ENCODE measurements around the gene SEMA4C. TPM values are rescaled to one million over a fixed set of nuclear protein-coding genes. Genes with fewer than 3 reads are reported as not detected.

The SEMA4C gene
- total RNA-seq, 1 donor from 2014 or later = 62.4 TPM

GRCh38 chr2:96823198-96823597, 46.7 kb downstream of the SEMA4C start:
- Histone ChIP-seq H3K4me3 (ENCODE audit: low read depth, low read length) (no peak overlapping the region), H3K36me3 (ENCODE audit: control insufficient read depth, insufficient read depth, low read length) (peaks cover 1% of the 10 kb centered on the region), H3K27me3 (ENCODE audit: control insufficient read depth, insufficient read depth, low read length) (no peaks in the 10 kb centered on the region)
- no peak for TF ChIP-seq CTCF (IDR thresholded peaks at IDR 0.05; ENCODE audit: insufficient read depth, low read length, poor library complexity, severe bottlenecking)
- no peak for DNase-seq (ENCODE audit: low read depth)

GRCh38 chr2:96822786-96823185, 47.1 kb downstream of the SEMA4C start:
- no peak for TF ChIP-seq CTCF (IDR thresholded peaks at IDR 0.05; ENCODE audit: insufficient read depth, low read length, poor library complexity, severe bottlenecking)
- H3K36me3 ChIP-seq (ENCODE audit: control insufficient read depth, insufficient read depth, low read length) = no peaks in the 10 kb centered on the region
- no peak for DNase-seq (ENCODE audit: low read depth)
- H3K27me3 ChIP-seq (ENCODE audit: control insufficient read depth, insufficient read depth, low read length) = no peaks in the 10 kb centered on the region
- H3K4me3 ChIP-seq (ENCODE audit: low read depth, low read length) = no peak overlapping the region

GRCh38 chr2:96821113-96821675, 48.7 kb downstream of the SEMA4C start:
- DNase-seq (ENCODE audit: low read depth) = no peak
- TF ChIP-seq CTCF (IDR thresholded peaks at IDR 0.05; ENCODE audit: insufficient read depth, low read length, poor library complexity, severe bottlenecking) = no peak
- Histone ChIP-seq H3K36me3 (ENCODE audit: control insufficient read depth, insufficient read depth, low read length) (no peaks in the 10 kb centered on the region), H3K27me3 (ENCODE audit: control insufficient read depth, insufficient read depth, low read length) (no peaks in the 10 kb centered on the region), H3K4me3 (ENCODE audit: low read depth, low read length) (no peak overlapping the region)

GRCh38 chr2:96819876-96820511, 49.9 kb downstream of the SEMA4C start:
- DNase-seq (ENCODE audit: low read depth) = no peak
- no peaks in the 10 kb centered on the region for H3K36me3 ChIP-seq (ENCODE audit: control insufficient read depth, insufficient read depth, low read length)

GRCh38 chr2:96819128-96819875, 50.6 kb downstream of the SEMA4C start:
- no peak for TF ChIP-seq CTCF (IDR thresholded peaks at IDR 0.05; ENCODE audit: insufficient read depth, low read length, poor library complexity, severe bottlenecking)
- Histone ChIP-seq H3K4me3 (ENCODE audit: low read depth, low read length) (no peak overlapping the region), H3K27me3 (ENCODE audit: control insufficient read depth, insufficient read depth, low read length) (no peaks in the 10 kb centered on the region), H3K36me3 (ENCODE audit: control insufficient read depth, insufficient read depth, low read length) (no peaks in the 10 kb centered on the region)
- no peak for DNase-seq (ENCODE audit: low read depth)

More at GRCh38 chr2:96819876-96820511, 49.9 kb downstream of the SEMA4C start:
- Histone ChIP-seq H3K27me3 (ENCODE audit: control insufficient read depth, insufficient read depth, low read length) (no peaks in the 10 kb centered on the region), H3K4me3 (ENCODE audit: low read depth, low read length) (no peak overlapping the region)
- no peak for TF ChIP-seq CTCF (IDR thresholded peaks at IDR 0.05; ENCODE audit: insufficient read depth, low read length, poor library complexity, severe bottlenecking)

Measured in kidney epithelial cell (primary cell).